Activated CD4-positive, alpha-beta T cell treated with anti-CD3 and anti-CD28 coated beads, Interleukin-2, amount 50 U/mL, for 24 hours (primary cell): ENCODE data around the gene PITPNC1.
"Not testable (repeated sequence)": the region's sequence is repeated elsewhere in the genome, so short reads cannot be mapped to it uniquely, and the experiment has no call there.

Source experiments
- DNase-seq, 2 donors: peaks; one replicate each; pipeline ENCODE4 v3.0.0-alpha.2; 2020; ENCODE audit warnings: low read depth in 1 of 2, low spot score in 1 of 2

Gene PITPNC1

GRCh38 chr17:67376737-67377487 lies at the start of gene PITPNC1:
TSS of gene PITPNC1 (plus strand) at chr17:67377281.
- DNase-seq = peak; percentile 72 to 77

DNA sequence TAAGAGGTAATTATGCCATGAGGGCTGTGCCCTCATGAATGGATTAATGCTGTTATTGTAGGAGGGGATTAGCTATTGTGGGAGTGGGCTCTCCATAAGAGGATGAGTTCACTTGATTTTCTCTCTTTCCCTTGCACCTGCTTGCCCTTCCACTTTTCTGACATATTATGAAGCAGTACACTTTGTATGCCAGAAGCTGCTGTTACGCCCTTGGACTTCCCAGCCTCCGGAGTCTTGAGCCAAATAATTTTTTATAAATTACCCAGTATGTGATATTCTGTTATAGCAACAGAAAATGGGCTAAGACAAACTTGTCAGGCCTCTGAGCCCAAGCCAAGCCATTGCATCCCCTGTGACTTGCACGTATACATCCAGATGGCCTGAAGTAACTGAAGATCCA lies 49.1 kb upstream of the PITPNC1 start:
- no peak for DNase-seq

GRCh38 chr17:67331381-67332161 lies 45.5 kb upstream of the PITPNC1 start:
- DNase-seq = not testable (repeated sequence)

DNA sequence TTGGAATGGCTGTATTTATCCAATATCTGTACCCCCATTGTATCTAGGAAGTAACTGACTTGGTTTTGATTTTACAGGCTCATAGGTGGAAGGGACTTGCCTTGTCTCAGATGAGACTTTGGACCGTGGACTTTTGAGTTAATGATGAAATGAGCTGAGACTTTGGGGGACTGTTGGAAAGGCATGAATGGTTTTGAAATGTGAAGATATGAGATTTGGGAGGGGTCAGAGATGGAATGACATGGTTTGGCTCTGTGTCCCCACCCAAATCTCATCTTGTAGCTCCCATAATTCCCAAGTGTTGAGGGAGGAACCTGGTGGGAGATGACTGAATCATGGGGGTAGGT lies 44.9 kb upstream of the PITPNC1 start:
- not testable (repeated sequence) for DNase-seq

DNA sequence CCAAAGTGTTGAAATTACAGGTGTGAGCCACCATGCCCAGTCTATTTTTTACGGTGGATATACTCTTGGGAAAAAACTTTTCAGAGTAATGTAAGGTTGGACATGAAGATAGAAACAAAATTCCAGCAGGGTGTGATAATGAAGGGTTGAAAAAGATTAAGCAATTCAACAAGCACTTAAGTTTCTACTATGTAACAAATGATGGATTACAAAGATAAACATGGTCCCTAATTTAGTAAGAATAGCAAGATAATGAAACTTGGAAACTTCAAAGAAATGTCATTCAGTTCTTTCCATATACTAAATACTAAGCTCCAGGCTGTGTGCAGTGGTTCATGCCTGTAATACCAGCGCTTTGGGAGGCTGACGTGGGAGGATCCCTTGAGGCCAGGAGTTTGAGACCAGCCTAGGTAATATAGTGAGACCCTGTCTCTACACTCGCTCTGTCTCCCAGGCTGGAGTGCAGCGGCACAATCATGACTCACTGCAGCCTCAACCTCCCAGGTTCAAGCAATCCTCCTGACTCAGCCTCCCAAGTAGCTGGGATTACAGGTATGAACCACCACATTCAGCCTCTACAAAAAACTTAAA lies 41.7 kb upstream of the PITPNC1 start:
- no peak for DNase-seq

DNA sequence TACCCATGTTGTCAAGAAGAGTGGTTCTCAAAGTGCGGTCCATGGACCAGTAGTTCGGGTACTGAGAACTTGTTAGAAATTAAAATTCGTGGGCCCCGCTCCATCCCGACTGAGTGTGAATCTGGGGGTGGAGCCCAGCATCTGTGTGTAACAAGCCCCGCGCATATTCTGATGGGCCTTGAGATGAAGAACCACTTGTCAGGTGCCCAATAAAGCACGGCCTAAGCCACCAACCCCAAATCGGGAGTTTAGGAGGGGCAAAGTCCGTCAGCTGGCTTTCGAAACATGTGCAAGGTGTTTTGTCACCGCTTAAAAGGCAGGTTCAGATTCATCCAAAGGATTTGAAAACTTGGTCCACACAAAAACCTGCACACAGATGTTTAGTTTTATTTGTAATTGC lies 40.2 kb upstream of the PITPNC1 start:
- DNase-seq = no peak

GRCh38 chr17:67338353-67338752 lies 38.7 kb upstream of the PITPNC1 start:
- not testable (repeated sequence) for DNase-seq

DNA sequence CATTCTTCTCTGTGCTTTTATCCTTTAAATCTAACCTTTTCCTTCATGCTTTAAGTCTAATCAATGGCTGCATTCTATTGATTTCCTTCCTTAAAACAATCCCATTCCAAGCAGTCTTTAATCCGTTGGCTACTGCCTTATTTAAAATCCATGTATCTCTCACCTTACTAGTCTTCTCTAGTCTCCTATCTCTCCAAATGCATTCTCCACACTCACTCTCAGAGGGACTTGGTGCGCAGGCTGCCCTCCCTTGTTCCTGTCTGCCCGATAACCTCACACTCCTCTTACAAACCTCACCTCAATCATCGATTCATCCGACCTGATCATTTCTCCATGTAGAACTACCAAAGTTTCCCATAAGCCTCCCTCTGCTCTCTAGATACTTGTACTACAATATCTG lies 33.8 kb upstream of the PITPNC1 start:
- DNase-seq = no peak

DNA sequence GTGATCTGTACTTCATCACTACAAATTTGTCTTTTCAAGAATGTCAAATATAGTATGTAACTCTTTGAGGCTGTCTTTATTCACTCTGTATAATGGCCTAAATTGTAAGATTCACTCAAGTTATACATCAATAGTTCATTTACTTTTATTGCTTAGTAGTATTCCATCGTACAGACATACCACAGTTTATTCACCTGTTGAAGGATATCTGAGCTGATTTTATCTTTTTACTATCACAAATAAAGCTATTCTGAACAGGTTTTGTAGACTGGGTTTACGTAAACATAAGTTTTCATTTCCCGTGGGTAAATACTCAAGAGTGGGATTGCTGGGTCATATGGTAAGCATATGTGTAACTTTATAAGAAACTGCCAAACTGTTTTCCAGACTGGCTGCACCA lies 29.3 kb upstream of the PITPNC1 start:
- no peak for DNase-seq

GRCh38 chr17:67349420-67349819 lies 27.7 kb upstream of the PITPNC1 start:
- no peak for DNase-seq

- no peak for DNase-seq
Observed at GRCh38 chr17:67353161-67353560, 23.9 kb upstream of the PITPNC1 start.

DNA sequence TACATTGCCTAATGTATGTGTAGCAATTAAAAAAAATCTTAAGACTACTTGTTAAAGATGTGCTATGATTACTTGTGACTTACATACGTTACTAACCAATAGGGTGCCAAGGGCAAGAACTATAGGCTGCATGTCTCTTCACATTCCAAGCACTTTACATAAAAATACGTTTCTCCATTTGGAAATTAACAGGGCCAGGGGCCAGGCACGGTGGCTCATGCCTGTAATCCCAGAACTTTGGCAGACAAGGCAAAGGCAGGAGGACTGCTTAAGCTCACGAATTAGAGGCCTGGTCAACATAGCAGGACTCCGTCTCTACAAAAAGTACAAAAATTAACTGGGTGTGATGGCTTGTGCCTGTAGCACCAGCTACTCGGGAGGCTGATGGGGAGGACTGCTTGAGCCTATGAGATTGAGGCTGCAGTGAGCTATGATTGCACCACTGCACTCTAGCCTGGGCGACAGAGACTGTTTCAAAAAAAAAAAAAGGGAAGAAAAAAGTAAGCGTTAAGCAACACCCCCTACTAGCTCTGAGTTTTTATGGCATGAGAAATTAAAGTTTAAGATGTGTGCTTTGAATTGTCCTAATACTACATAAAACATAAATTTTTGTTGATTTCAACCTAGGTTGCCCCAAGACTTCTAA lies 23.0 kb upstream of the PITPNC1 start:
- no peak for DNase-seq

DNA sequence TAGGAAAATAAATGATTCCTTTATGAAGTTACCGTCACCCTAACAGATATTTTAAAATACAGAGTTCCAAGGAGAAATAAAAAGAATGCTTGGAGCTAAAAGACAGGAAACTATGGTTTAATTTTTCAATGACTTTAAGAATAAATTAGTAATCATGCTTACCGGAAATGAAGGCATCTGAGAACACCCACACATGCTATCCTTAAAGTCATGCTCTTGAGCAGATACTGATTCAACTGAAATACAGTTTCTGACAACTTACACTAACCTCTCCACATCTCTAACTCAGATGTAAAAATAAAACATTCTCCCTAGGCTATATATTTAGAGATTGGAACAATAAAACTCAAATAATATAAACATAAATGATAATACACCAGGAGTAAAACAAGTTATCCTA lies 18.5 kb upstream of the PITPNC1 start:
- DNase-seq = no peak

DNA sequence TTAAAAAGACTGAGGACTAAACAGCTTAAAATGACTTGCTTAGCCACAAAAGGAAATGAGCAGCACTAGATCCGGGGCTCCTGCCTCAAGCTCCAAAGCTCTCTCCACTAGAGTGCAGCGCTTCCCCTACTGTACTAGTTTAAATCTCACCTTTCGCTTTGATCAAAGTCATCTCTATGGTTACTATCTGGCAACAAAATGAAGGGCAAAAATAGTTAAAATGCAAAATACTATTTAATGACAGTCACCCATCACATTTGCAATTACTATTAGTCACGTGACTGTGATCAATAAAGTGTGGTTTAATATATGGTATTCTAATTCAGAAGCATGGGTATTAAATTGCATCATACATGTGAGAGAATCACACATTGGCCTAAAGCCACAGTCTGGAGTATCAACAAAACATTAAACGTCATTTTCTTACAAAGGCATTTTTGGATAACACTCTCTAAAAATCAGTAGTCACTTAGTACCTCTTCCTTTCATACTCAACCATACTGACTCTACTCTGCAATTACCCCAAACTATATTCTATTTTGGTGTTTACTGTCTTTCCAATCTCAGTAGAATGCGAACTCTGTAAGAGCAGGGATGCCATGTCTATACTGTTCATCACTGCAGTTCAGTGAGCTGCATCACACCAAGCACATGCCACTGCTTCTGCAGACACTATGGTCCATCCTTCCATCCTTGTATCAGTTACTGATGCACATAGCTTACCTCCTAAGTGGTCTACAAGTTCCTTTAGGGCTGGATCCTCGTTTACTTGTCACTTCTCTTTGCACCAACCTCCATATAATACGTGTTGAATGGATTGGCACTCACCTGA lies 16.9 kb upstream of the PITPNC1 start:
- DNase-seq = no peak

DNA sequence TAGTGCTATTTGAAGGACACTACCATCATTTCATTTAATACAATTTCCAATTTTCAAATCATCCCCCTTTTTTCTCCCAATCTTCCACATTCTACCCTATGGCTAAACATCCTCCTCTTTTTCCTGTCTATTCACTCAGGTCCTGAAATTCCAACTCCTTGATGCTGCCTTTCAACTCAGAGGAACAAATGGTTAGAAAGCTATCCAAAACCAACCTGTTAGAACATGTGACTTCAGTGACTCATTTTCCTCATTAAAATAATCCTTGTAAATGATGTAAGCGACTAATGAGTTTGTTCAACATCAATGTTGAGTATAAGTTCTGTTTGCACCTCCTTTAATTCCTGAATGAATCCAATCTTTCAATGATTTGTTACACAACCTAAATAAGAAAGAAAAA lies 16.2 kb upstream of the PITPNC1 start:
- DNase-seq = no peak

DNA sequence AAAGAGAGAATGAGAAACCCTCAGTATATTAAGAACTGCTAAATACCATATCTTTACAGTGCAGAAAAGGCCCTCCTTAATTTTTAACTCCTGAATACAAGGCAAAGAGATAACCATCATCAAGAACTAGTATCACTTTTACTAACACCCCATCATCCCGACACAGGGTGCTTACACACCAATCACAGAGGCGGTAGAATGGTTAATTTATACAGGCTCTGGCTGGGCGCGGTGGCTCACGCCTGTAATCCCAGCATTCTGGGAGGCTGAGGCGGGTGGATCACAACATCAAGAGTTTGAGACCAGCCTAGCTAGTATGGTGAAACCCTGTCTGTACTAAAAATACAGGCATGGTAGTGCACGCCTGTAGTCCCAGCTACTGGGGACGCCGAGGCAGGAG lies 14.9 kb upstream of the PITPNC1 start:
- DNase-seq = no peak

DNA sequence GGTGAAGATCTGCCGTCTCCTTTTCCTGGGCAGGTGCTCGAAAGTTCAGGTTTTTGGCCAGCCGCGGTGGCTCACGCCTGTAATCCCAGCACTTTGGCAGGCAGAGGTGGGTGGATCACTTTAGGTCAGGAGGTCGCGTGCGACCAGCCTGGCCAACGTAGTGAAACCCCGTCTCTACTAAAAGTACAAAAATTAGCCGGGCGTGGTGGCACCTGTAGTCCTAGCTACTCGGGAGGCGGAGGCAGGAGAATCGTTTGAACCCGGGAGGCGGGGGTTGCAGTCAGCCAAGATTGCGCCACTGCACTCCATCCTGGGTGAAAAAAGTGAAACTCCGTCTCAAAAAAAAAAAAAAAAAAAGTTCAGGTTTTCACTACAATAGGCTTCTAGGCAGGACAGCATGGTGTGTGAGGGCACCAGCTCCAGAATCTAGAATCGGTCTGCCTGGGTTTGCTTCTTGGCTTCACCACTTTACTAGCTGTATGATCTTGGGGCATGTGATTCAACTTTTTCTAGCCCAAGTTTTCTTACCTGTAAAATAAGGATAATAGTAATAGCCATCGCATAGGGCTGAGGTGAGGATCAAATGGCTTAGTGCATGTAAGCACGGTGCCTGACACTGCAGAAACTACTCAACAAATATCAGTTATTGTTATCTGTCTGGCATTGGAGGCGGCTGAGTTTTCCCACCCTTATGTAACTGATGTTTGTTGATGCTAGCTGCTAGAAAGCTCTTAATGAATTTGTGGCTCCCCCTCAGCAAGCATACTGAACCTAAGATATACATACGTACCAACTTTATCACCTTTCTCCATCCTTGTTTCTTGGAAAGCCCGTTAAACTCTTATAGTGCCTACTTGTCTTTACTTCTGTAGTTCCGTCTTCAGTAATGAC lies 12.0 kb upstream of the PITPNC1 start:
- DNase-seq = no peak

- DNase-seq = peak; percentile 18 to 30
Observed at GRCh38 chr17:67365738-67366192, 11.3 kb upstream of the PITPNC1 start.

GRCh38 chr17:67366193-67367157 lies 10.6 kb upstream of the PITPNC1 start, which contains the start of gene PSMD12:
TSS of gene PSMD12 (minus strand) at chr17:67366577. CDS start at chr17:67366519, 58 bp downstream.
- DNase-seq = peak; percentile 87 to 90
